ENCODE results near the gene MRE11. TPM values are rescaled to one million over a fixed set of nuclear protein-coding genes. Genes with fewer than 3 reads are reported as not detected.

MRE11 gene
- total and polyA plus RNA-seq, 4 donors, result 1.5 to 18.3 (median 5.6) TPM

GRCh38 chr11:94418123-94418765, 75.4 kb downstream of the MRE11 start:
- no peak overlapping the region for H3K27ac ChIP-seq (ENCODE audit: low read depth in 1 of 2, low read length in 2 of 2)
- DNase-seq (ENCODE audit: low spot score), result no peak
- no peaks in the 10 kb centered on the region for H3K27me3 ChIP-seq (ENCODE audit: control insufficient read depth in 4 of 4, insufficient read depth in 4 of 4, low read length in 3 of 4)
- no peak overlapping the region for H3K9ac ChIP-seq (ENCODE audit: low read depth in 1 of 2, low read length in 2 of 2)
- TF ChIP-seq REST (IDR thresholded peaks at IDR 0.05), result no peak
- no peak for TF ChIP-seq SP1 (IDR thresholded peaks at IDR 0.05)
- TF ChIP-seq NR2F2 (IDR thresholded peaks at IDR 0.05), result no peak
- TF ChIP-seq CTCF (IDR thresholded peaks at IDR 0.05; ENCODE audit: low read depth, low read length, missing input control), result no peak
- TF ChIP-seq FOXA1 (IDR thresholded peaks at IDR 0.05), result no peak
- TF ChIP-seq JUND (IDR thresholded peaks at IDR 0.05), result no peak
- no peak for TF ChIP-seq EGR1 (IDR thresholded peaks at IDR 0.05; ENCODE audit: low read depth in 2 of 2)
- TF ChIP-seq RXRA (IDR thresholded peaks at IDR 0.05), result no peak
- TF ChIP-seq ZBTB33 (IDR thresholded peaks at IDR 0.05), result no peak
- TF ChIP-seq RAD21 (IDR thresholded peaks at IDR 0.05), result no peak
- TF ChIP-seq YY1 (IDR thresholded peaks at IDR 0.05), result no peak
- no peak for TF ChIP-seq HNF4A (conservative IDR thresholded peaks at IDR 0.05)
- no peak for TF ChIP-seq ATF3 (IDR thresholded peaks at IDR 0.05)
- no peak for TF ChIP-seq HNF4G (IDR thresholded peaks at IDR 0.05)
- no peak for TF ChIP-seq GABPA (IDR thresholded peaks at IDR 0.05 in 1 of 2, conservative IDR thresholded peaks at IDR 0.05 in 1 of 2)
- TF ChIP-seq FOXA2 (IDR thresholded peaks at IDR 0.05), result no peak
- no peak for TF ChIP-seq TAF1 (conservative IDR thresholded peaks at IDR 0.05)
- no peak for TF ChIP-seq MAX (IDR thresholded peaks at IDR 0.05)
- 83% methylated on average over 3 of the region's 3 CpGs for WGBS
- H3K36me3 ChIP-seq (ENCODE audit: control insufficient read depth in 4 of 4, insufficient read depth in 3 of 4, low read depth in 1 of 4, low read length in 3 of 4), result peaks cover 0 to 5% (median 2%) of the 10 kb centered on the region in 4 donors
- H3K9me3 ChIP-seq (ENCODE audit: control insufficient read depth in 4 of 4, low read length in 3 of 4), result no peaks in the 10 kb centered on the region
- H3K4me3 ChIP-seq (ENCODE audit: low read depth in 1 of 3, low read length in 3 of 3), result no peak overlapping the region
- no peaks in the 10 kb centered on the region for H3K4me1 ChIP-seq (ENCODE audit: control insufficient read depth in 4 of 4, insufficient read depth in 4 of 4, low read length in 3 of 4)

All from liver (tissue), 9 donors.